Activated T-cell treated with anti-CD3 and anti-CD28 coated beads for 48 hours (primary cell): ENCODE data around the gene ADGRF5.

Source experiments
- DNase-seq: peaks from one replicate; pipeline ENCODE4 v3.0.0-alpha.2; 2020; ENCODE audit warnings: low read depth

Gene ADGRF5

GRCh38 chr6:46815130-46815529 lies 106.6 kb downstream of the ADGRF5 start:
- DNase-seq = no peak

GRCh38 chr6:46808806-46809205 lies 112.9 kb downstream of the ADGRF5 start:
- DNase-seq = no peak
